ENCODE data around the gene KCTD15.

Gene KCTD15

DNA sequence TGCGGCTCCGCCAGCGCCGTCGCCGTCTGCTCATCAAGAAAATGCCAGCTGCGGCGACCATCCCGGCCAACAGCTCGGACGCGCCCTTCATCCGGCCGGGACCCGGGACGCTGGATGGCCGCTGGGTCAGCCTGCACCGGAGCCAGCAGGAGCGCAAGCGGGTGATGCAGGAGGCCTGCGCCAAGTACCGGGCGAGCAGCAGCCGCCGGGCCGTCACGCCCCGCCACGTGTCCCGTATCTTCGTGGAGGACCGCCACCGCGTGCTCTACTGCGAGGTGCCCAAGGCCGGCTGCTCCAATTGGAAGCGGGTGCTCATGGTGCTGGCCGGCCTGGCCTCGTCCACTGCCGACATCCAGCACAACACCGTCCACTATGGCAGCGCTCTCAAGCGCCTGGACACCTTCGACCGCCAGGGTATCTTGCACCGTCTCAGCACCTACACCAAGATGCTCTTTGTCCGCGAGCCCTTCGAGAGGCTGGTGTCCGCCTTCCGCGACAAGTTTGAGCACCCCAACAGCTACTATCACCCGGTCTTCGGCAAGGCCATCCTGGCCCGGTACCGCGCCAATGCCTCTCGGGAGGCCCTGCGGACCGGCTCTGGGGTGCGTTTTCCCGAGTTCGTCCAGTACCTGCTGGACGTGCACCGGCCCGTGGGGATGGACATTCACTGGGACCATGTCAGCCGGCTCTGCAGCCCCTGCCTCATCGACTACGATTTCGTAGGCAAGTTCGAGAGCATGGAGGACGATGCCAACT is 24.4 kb upstream of the KCTD15 start:
- no peak for TF ChIP-seq ZFX (IDR thresholded peaks at IDR 0.05)
- TF ChIP-seq, protein P1, sequence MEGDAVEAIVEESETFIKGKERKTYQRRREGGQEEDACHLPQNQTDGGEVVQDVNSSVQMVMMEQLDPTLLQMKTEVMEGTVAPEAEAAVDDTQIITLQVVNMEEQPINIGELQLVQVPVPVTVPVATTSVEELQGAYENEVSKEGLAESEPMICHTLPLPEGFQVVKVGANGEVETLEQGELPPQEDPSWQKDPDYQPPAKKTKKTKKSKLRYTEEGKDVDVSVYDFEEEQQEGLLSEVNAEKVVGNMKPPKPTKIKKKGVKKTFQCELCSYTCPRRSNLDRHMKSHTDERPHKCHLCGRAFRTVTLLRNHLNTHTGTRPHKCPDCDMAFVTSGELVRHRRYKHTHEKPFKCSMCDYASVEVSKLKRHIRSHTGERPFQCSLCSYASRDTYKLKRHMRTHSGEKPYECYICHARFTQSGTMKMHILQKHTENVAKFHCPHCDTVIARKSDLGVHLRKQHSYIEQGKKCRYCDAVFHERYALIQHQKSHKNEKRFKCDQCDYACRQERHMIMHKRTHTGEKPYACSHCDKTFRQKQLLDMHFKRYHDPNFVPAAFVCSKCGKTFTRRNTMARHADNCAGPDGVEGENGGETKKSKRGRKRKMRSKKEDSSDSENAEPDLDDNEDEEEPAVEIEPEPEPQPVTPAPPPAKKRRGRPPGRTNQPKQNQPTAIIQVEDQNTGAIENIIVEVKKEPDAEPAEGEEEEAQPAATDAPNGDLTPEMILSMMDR (conservative IDR thresholded peaks at IDR 0.05): no peak
- H3K27ac ChIP-seq: no peak overlapping the region

DNA sequence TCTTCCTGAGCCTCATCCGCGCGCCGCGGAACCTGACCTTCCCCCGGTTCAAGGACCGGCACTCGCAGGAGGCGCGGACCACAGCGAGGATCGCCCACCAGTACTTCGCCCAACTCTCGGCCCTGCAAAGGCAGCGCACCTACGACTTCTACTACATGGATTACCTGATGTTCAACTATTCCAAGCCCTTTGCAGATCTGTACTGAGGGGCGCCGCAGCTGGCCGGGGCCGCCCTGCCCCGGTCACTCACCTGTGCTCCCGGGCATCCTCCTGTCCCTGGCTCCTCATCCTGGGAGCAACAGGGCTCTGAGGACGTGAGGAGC is 23.9 kb upstream of the KCTD15 start:
- TF ChIP-seq ZFX (IDR thresholded peaks at IDR 0.05): no peak
- TF ChIP-seq, protein P1 (conservative IDR thresholded peaks at IDR 0.05): no peak
- H3K27ac ChIP-seq: no peak overlapping the region

DNA sequence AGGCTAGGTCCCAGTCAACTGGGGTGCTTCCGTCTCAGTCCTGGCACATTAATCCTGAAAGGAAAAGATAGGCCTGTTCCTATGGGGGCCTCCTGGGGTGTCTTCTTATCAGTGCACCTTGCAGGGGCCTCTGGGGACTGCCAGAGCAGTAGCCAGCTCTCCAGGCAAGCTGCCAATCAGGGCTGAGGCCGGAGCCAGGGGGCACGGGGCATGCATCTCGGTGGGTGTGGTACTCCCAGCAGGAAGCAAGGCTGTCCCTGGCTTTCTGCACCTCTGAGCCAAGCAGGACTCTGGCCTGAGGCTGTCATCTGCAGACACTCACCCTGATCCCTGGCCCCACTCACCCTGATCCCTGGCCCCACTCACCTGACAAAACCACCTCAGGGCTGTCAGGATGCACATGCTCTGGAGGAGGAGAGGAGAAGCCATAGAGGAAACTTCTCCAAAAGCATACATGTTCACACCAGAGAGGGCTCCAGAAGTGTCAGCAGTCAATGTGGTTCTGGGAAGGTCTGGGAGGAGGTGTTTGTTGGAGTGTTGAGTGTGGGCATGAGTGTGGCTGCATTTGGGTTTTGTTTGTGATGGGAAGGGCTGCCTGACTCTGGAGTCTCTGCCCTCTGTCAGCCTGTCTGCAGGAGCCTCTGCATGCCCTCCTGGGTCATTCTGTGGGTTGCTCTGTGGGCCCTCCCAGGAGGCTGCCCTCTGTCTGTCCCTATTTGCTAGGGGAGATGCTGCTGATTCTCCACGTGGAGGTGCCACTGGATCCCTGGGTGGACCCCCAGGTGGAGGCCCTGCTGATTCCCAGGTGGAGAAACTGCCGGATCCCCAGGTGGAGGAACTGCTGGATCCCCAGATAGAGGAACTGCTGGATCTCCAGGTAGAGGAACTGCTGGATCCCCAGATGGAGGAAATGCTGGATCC is 22.7 kb upstream of the KCTD15 start:
- H3K27ac ChIP-seq: no peak overlapping the region
- TF ChIP-seq ZFX (IDR thresholded peaks at IDR 0.05): no peak
- TF ChIP-seq, protein P1 (conservative IDR thresholded peaks at IDR 0.05): no peak

GRCh38 chr19:33774751-33775150 is 21.9 kb upstream of the KCTD15 start:
- H3K27ac ChIP-seq: no peak overlapping the region
- no peak for TF ChIP-seq ZFX (IDR thresholded peaks at IDR 0.05)
- TF ChIP-seq, protein P1 (conservative IDR thresholded peaks at IDR 0.05): no peak

- H3K27ac ChIP-seq: no peak overlapping the region
- no peak for TF ChIP-seq ZFX (IDR thresholded peaks at IDR 0.05)
- TF ChIP-seq, protein P1 (conservative IDR thresholded peaks at IDR 0.05): no peak
These were observed 20.8 kb upstream of the KCTD15 start for GRCh38 chr19:33775731-33776487.

- no peak overlapping the region for H3K27ac ChIP-seq
- no peak for TF ChIP-seq ZFX (IDR thresholded peaks at IDR 0.05)
- TF ChIP-seq, protein P1 (conservative IDR thresholded peaks at IDR 0.05): no peak
These were observed 19.3 kb upstream of the KCTD15 start for GRCh38 chr19:33777351-33777750.

Data from C4-2B (cell line).